Endothelial cell of umbilical vein (primary cell): ENCODE results near the gene BCL2A1. TPM values are rescaled to one million over a fixed set of nuclear protein-coding genes. Genes with fewer than 3 reads are reported as not detected.

Experiments
- BruUV-seq: library from RNA; stranded (reverse); fragments of 400-500 nt; replicated peaks from 2 replicates; lab custom pipeline; 2021; lab: Mats Ljungman, UMichigan
- CTCF ChIA-PET: fragments of 300-600, 350-600 bp; sonication (Branson Sonifier 250); formaldehyde crosslinking; loops from one replicate; lab custom pipeline; 2021; ENCODE audit warnings: antibody characterized with exemption, inconsistent platforms; lab: Charles Lee
- POLR2A ChIA-PET: fragments of 300-600, 350-600 bp; sonication (Branson Sonifier 250); formaldehyde crosslinking; loops from one replicate; lab custom pipeline; 2021; ENCODE audit warnings: antibody characterized with exemption, inconsistent platforms; lab: Charles Lee
- DNase-seq: peaks from one replicate; pipeline ENCODE4 v3.0.0-alpha.2; 2011; ENCODE audit warnings: low read depth, low spot score
- FAIRE-seq: peaks from 2 replicates; lab custom pipeline; 2011; peaks lifted over from hg19 to GRCh38; lab: Jason Lieb, UNC
- H2AFZ ChIP-seq: 2 replicates; pipeline ENCODE4 v1.6.0; 2012; ENCODE audit warnings: low read depth, low read length, control low read depth, inconsistent platforms
- H3K27ac ChIP-seq: 2 replicates; pipeline ENCODE4 v1.5.1; 2011; ENCODE audit warnings: low read depth, mild to moderate bottlenecking, control low read depth, low read length, moderate library complexity; ENCODE audit not compliant: insufficient read depth
- H3K27me3 ChIP-seq, 2 experiments: 2 replicates each; pipeline versions ENCODE4 v1.6.0 to v1.6.1; 2011; ENCODE audit warnings: low read length in 2 of 2, mixed read lengths in 1 of 2; ENCODE audit not compliant: control insufficient read depth in 2 of 2, insufficient read depth in 2 of 2
- H3K36me3 ChIP-seq, 2 experiments: 2 replicates in 1 of 2; 3 replicates in 1 of 2; pipeline ENCODE4 v1.5.1; 2011; ENCODE audit warnings: low read length in 2 of 2, mild to moderate bottlenecking in 1 of 2, moderate library complexity in 1 of 2; ENCODE audit not compliant: control insufficient read depth in 2 of 2, insufficient read depth in 2 of 2; ENCODE audit errors: extremely low read depth in 1 of 2
- H3K4me1 ChIP-seq: 3 replicates; pipeline ENCODE4 v1.5.1; 2011; ENCODE audit warnings: mild to moderate bottlenecking, low read length; ENCODE audit not compliant: control insufficient read depth, insufficient read depth; ENCODE audit errors: extremely low read depth
- H3K4me2 ChIP-seq: 2 replicates; pipeline ENCODE4 v1.6.1; 2011; ENCODE audit warnings: low read length, control low read depth, mixed read lengths; ENCODE audit not compliant: insufficient read depth
- H3K4me3 ChIP-seq, 3 experiments: fragments of 200-600 bp in 1 of 3; sonication (generic), shearing (Covaris generic) in 1 of 3; replicated peaks in 1 of 3; 2 replicates each; pipeline ENCODE4 v1.5.1; 2011 to 2016; ENCODE audit warnings: control low read depth in 3 of 3, low read length in 3 of 3, mild to moderate bottlenecking in 2 of 3, inconsistent platforms in 1 of 3, low read depth in 1 of 3, moderate library complexity in 1 of 3; ENCODE audit not compliant: insufficient read depth in 1 of 3
- H3K79me2 ChIP-seq: 2 replicates; pipeline ENCODE4 v1.6.0; 2012; ENCODE audit warnings: low read length, inconsistent platforms; ENCODE audit not compliant: control insufficient read depth, insufficient read depth
- H3K9ac ChIP-seq: replicated peaks from 2 replicates; pipeline ENCODE3; 2011; ENCODE audit warnings: low read length, control low read depth; ENCODE audit not compliant: insufficient read depth; ENCODE audit errors: extremely low read depth
- H3K9me1 ChIP-seq: replicated peaks from 3 replicates; pipeline ENCODE4 v1.6.0; 2011; ENCODE audit warnings: mild to moderate bottlenecking, low read length; ENCODE audit not compliant: control insufficient read depth, insufficient read depth; ENCODE audit errors: extremely low read depth
- H3K9me3 ChIP-seq: replicated peaks from 2 replicates; pipeline ENCODE4 v1.5.1; 2012; ENCODE audit warnings: low read length, inconsistent platforms; ENCODE audit not compliant: control insufficient read depth, insufficient read depth
- H4K20me1 ChIP-seq: replicated peaks from 2 replicates; pipeline ENCODE3; 2011; ENCODE audit warnings: mild to moderate bottlenecking, low read length; ENCODE audit not compliant: control insufficient read depth, insufficient read depth; ENCODE audit errors: extremely low read depth
- CTCF ChIP-seq, 2 donors: IDR thresholded peaks; 1 replicate in 1 of 2; 2 replicates in 1 of 2; pipeline ENCODE4 v1.5.1; 2011; ENCODE audit warnings: low read length in 2 of 2, mild to moderate bottlenecking in 2 of 2, moderate library complexity in 2 of 2, control low read depth in 1 of 2, inconsistent platforms in 1 of 2, low read depth in 1 of 2; ENCODE audit not compliant: insufficient read depth in 1 of 2; ENCODE audit errors: extremely low read depth in 1 of 2
- EZH2 ChIP-seq: IDR thresholded peaks from 2 replicates; pipeline ENCODE4 v1.6.1; 2012; ENCODE audit warnings: borderline replicate concordance, low read depth, mild to moderate bottlenecking, moderate library complexity, low read length, inconsistent platforms; ENCODE audit not compliant: severe bottlenecking
- FOS ChIP-seq: IDR thresholded peaks from 2 replicates; pipeline ENCODE4 v1.6.1; 2011; ENCODE audit warnings: mild to moderate bottlenecking, low read length, moderate library complexity, borderline replicate concordance; ENCODE audit not compliant: insufficient read depth
- GATA2 ChIP-seq: IDR thresholded peaks from 2 replicates; pipeline ENCODE4 v1.7.0; 2011; ENCODE audit warnings: low read depth, mild to moderate bottlenecking, moderate library complexity, mixed read lengths, low read length; ENCODE audit not compliant: insufficient read length, insufficient read depth
- JUN ChIP-seq: IDR thresholded peaks from 2 replicates; pipeline ENCODE4 v1.6.1; 2011; ENCODE audit warnings: borderline replicate concordance, low read depth; ENCODE audit not compliant: insufficient read length, insufficient read depth
- MAX ChIP-seq: IDR thresholded peaks from 2 replicates; pipeline ENCODE4 v1.6.1; 2011; ENCODE audit not compliant: insufficient read depth, insufficient read length
- MYC ChIP-seq: IDR thresholded peaks from one replicate; pipeline ENCODE4 v1.6.1; 2011; ENCODE audit warnings: mild to moderate bottlenecking, low read depth, low read length
- POLR2A ChIP-seq: IDR thresholded peaks from 2 replicates; pipeline ENCODE4 v1.6.1; 2012; ENCODE audit warnings: low read depth, mild to moderate bottlenecking, control low read depth, low read length
- POLR2AphosphoS5 ChIP-seq: IDR thresholded peaks from 2 replicates; pipeline ENCODE4 v1.6.1; 2012; ENCODE audit warnings: low read depth, mild to moderate bottlenecking, control low read depth, low read length, moderate library complexity; ENCODE audit not compliant: insufficient read depth
- dilution Hi-C: fragments of 300-500 bp; cut with MboI; formaldehyde crosslinking; loops from one replicate; pipeline ENCODE4 v1.15.0; 2019; ENCODE audit warnings: low sequenced_read_pairs; ENCODE audit not compliant: extremely low pct_ligation_motif_present
- intact Hi-C: fragments of 100-400 bp; cut with micrococcal nuclease; formaldehyde crosslinking; loops from one replicate; pipeline ENCODE4 v1.10.0; 2022
- polyA plus RNA-seq, 4 experiments: library from polyadenylated mRNA; depleted of rRNA in 3 of 4; stranded (reverse) in 3 of 4; unstranded in 1 of 4; fragments of >200 nt; gene quantifications; 2 replicates each; pipeline versions ENCODE4 v1.2.1 to v1.2.3, GENCODE V29; 2011 to 2012; ENCODE audit warnings: missing spikeins in 1 of 4
- total RNA-seq: library from RNA; stranded (reverse); gene quantifications from 2 replicates; pipeline ENCODE4 v1.2.3, GENCODE V29; 2021

Gene BCL2A1
- total and polyA plus RNA-seq, 2 donors (not counting 3 experiments of a cell fraction or from before 2014, with no cell fraction given) = not detected

- intact Hi-C loops = no loop called here
- Histone ChIP-seq H3K79me2 (no peaks in the 10 kb centered on the region), H3K4me2 (no peak overlapping the region), H3K9me1 (no peaks in the 10 kb centered on the region), H3K36me3 (no peaks in the 10 kb centered on the region), H2AFZ (no peak overlapping the region), H3K27me3 (no peaks in the 10 kb centered on the region), H3K9me3 (no peaks in the 10 kb centered on the region), H3K9ac (no peak overlapping the region), H3K4me1 (no peaks in the 10 kb centered on the region), H3K4me3 (no peak overlapping the region), H4K20me1 (no peaks in the 10 kb centered on the region), H3K27ac (no peak overlapping the region)
- ChIA-PET CTCF (interaction anchor here (1.5 kb wide), 1 partner anchor 590 kb away, joined by 8 read pairs; no protein-coding TSS in a partner anchor), POLR2A (no interaction called here)
- dilution Hi-C loops = no loop called here
- TF ChIP-seq GATA2 (no peak), POLR2A (no peak), FOS (no peak), MAX (no peak), POLR2AphosphoS5 (no peak), MYC (no peak), JUN (no peak), CTCF (IDR thresholded peaks at IDR 0.05; ENCODE audit: extremely low read depth in 1 of 2, insufficient read depth in 1 of 2, low read depth in 1 of 2, low read length in 2 of 2) (no peak), EZH2 (no peak)
- no TSS peak for BruUV-seq
- DNase-seq (no peak), FAIRE-seq (no peak)
Observed at GRCh38 chr15:79970181-79970580, 815 bp downstream of the BCL2A1 start.
